SU-DHL-6 (cell line): ENCODE measurements around the gene PLEKHH3.

Source experiments
- H2AFZ ChIP-seq: fragments of 200-600 bp; sonication (generic); 2 replicates; pipeline ENCODE4 v1.6.1; 2014; ENCODE audit warnings: low read depth, mild to moderate bottlenecking, moderate library complexity, mixed read lengths, antibody characterized with exemption, low read length; ENCODE audit not compliant: severe bottlenecking
- H3F3A ChIP-seq: fragments of 200-600 bp; shearing (Covaris generic); 2 replicates; pipeline ENCODE4 v1.6.0; 2016; ENCODE audit warnings: antibody characterized with exemption, mild to moderate bottlenecking; ENCODE audit not compliant: insufficient read depth
- H3K27ac ChIP-seq: fragments of 200-600 bp; sonication (generic); 2 replicates; pipeline ENCODE4 v1.5.1; 2016; ENCODE audit warnings: low read depth, mild to moderate bottlenecking, low read length, moderate library complexity, mixed read lengths
- H3K27me3 ChIP-seq: fragments of 200-600 bp; sonication (generic), shearing (Covaris generic); 2 replicates; pipeline ENCODE4 v1.6.0; 2014; ENCODE audit warnings: mild to moderate bottlenecking, low read length
- H3K36me3 ChIP-seq: fragments of 200-600 bp; sonication (generic); 2 replicates; pipeline ENCODE4 v1.6.1; 2014; ENCODE audit warnings: mild to moderate bottlenecking, low read length, mixed read lengths
- H3K4me2 ChIP-seq: fragments of 300-600, 200-600 bp; shearing (Covaris generic), sonication (generic); 2 replicates; pipeline ENCODE4 v1.6.0; 2014; ENCODE audit warnings: low read length, low read depth, mild to moderate bottlenecking; ENCODE audit not compliant: poor library complexity, severe bottlenecking
- H3K4me3 ChIP-seq: fragments of 200-600 bp; sonication (generic); 2 replicates; pipeline ENCODE4 v1.5.1; 2014; ENCODE audit warnings: antibody characterized with exemption, low read length, mild to moderate bottlenecking, mixed read lengths; ENCODE audit not compliant: insufficient read depth, poor library complexity, severe bottlenecking
- H3K79me2 ChIP-seq: fragments of 200-600 bp; sonication (generic); 2 replicates; pipeline ENCODE4 v1.6.1; 2014; ENCODE audit warnings: mild to moderate bottlenecking, low read length, moderate library complexity; ENCODE audit not compliant: insufficient read depth
- H3K9ac ChIP-seq: fragments of 200-600 bp; sonication (generic); 2 replicates; pipeline ENCODE4 v1.7.0; 2014; ENCODE audit warnings: mild to moderate bottlenecking, low read length
- H3K9me2 ChIP-seq: fragments of 200-600 bp; sonication (generic); replicated peaks from 2 replicates; pipeline ENCODE4 v1.6.1; 2014; ENCODE audit warnings: low read length; ENCODE audit not compliant: insufficient read depth
- H3K9me3 ChIP-seq: fragments of 200-600 bp; sonication (generic); 2 replicates; pipeline ENCODE4 v1.6.1; 2014; ENCODE audit warnings: low read length, mixed read lengths; ENCODE audit not compliant: insufficient read depth
- H4K20me1 ChIP-seq: fragments of 200-600 bp; sonication (generic); 2 replicates; pipeline ENCODE4 v1.6.1; 2014; ENCODE audit warnings: low read depth, mild to moderate bottlenecking, antibody characterized with exemption, low read length, moderate library complexity, mixed read lengths
- EZH2phosphoT487 ChIP-seq: fragments of 200-600 bp; sonication (generic), shearing (Covaris generic); conservative IDR thresholded peaks from 2 replicates; pipeline ENCODE4 v1.6.1; 2018; ENCODE audit warnings: mild to moderate bottlenecking, antibody characterized with exemption, low read length, moderate library complexity, mixed read lengths
- TF ChIP-seq, protein P1 (sequence below): fragments of 200-600 bp; sonication (generic); IDR thresholded peaks from one replicate; pipeline ENCODE4 v1.5.1; 2017; ENCODE audit warnings: antibody characterized with exemption, mild to moderate bottlenecking, low read length, moderate library complexity; ENCODE audit not compliant: insufficient read depth, poor library complexity, severe bottlenecking

The PLEKHH3 gene

DNA sequence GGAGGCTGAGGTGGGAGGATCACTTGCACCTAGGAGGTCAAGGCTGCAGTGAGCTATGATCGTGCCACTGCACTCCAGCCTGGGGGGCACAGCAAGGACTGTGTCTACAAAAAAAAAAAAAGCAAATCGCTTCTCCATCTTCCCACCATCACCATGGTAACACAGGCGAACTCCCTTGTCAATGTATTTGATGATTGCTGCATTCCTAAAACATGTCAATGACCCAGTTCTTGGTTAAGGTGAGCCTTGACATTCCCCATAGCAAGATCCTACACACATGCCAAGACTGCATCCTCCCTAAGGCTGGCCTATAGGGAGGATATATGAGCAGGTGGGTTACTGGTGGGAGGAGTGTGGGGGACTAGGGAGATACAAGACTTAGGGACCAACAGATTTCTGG is 17.7 kb upstream of the PLEKHH3 start:
- no peak overlapping the region for H3K9ac ChIP-seq
- no peak for TF ChIP-seq EZH2phosphoT487
- TF ChIP-seq, protein P1, sequence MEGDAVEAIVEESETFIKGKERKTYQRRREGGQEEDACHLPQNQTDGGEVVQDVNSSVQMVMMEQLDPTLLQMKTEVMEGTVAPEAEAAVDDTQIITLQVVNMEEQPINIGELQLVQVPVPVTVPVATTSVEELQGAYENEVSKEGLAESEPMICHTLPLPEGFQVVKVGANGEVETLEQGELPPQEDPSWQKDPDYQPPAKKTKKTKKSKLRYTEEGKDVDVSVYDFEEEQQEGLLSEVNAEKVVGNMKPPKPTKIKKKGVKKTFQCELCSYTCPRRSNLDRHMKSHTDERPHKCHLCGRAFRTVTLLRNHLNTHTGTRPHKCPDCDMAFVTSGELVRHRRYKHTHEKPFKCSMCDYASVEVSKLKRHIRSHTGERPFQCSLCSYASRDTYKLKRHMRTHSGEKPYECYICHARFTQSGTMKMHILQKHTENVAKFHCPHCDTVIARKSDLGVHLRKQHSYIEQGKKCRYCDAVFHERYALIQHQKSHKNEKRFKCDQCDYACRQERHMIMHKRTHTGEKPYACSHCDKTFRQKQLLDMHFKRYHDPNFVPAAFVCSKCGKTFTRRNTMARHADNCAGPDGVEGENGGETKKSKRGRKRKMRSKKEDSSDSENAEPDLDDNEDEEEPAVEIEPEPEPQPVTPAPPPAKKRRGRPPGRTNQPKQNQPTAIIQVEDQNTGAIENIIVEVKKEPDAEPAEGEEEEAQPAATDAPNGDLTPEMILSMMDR = no peak
- no peak overlapping the region for H3K27ac ChIP-seq
- H3K9me3 ChIP-seq = no peaks in the 10 kb centered on the region
- no peaks in the 10 kb centered on the region for H3K27me3 ChIP-seq
- H3K9me2 ChIP-seq = no peaks in the 10 kb centered on the region
- H3K79me2 ChIP-seq = no peaks in the 10 kb centered on the region
- H3K4me2 ChIP-seq = no peak overlapping the region
- H2AFZ ChIP-seq = no peak overlapping the region
- no peaks in the 10 kb centered on the region for H4K20me1 ChIP-seq
- H3K36me3 ChIP-seq = no peaks in the 10 kb centered on the region
- no peaks in the 10 kb centered on the region for H3F3A ChIP-seq
- no peak overlapping the region for H3K4me3 ChIP-seq

DNA sequence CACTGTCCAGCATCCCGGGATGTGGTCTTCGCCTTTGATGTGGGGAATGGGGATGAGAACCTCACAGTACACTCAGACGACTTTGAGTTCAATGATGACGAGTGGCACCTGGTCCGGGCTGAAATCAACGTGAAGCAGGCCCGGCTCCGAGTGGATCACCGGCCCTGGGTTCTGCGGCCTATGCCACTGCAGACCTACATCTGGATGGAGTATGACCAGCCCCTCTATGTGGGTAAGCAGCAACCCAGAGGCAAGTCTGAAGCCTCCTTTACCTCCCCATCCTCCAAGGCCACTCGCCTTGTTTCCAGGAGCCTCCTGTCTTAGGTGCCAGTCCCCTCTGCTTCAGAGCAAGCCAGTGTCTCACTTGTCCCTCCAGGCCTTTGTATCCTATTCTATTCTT is 15.7 kb upstream of the PLEKHH3 start:
- Histone ChIP-seq H3K36me3 (no peaks in the 10 kb centered on the region), H3K27me3 (no peaks in the 10 kb centered on the region)
- TF ChIP-seq, protein P1 = no peak
- TF ChIP-seq EZH2phosphoT487 = no peak

DNA sequence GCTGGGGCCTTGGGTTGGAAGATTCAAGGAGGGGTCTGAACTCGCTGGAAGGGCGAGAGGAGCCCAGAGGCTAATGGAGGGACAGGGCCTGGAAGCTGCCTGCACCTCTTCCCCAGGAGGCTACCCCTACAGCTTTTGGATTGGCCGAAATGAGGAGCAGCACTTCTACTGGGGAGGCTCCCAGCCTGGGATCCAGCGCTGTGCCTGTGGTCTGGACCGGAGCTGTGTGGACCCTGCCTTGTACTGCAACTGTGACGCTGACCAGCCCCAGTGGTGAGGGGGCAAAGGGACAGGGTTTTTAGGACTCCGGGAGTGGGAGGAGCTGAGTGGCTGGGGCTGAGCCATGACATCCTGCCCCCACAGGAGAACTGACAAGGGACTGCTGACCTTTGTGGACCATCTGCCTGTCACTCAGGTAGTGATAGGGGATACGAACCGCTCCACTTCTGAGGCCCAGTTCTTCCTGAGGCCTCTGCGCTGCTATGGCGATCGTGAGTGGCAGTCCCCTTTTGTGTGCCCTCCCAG is 14.3 kb upstream of the PLEKHH3 start:
- Histone ChIP-seq H3K4me2 (no peak overlapping the region), H4K20me1 (no peaks in the 10 kb centered on the region), H2AFZ (no peak overlapping the region), H3K36me3 (no peaks in the 10 kb centered on the region), H3K4me3 (no peak overlapping the region), H3K27me3 (no peaks in the 10 kb centered on the region), H3F3A (no peaks in the 10 kb centered on the region), H3K9ac (no peak overlapping the region), H3K27ac (no peak overlapping the region), H3K9me2 (no peaks in the 10 kb centered on the region), H3K79me2 (no peaks in the 10 kb centered on the region), H3K9me3 (no peaks in the 10 kb centered on the region)
- TF ChIP-seq EZH2phosphoT487 = no peak
- TF ChIP-seq, protein P1 = no peak

More for the DNA sequence above, 15.7 kb upstream of the PLEKHH3 start:
- no peak overlapping the region for H3K4me2 ChIP-seq
- H2AFZ ChIP-seq = no peak overlapping the region
- no peaks in the 10 kb centered on the region for H3K9me3 ChIP-seq
- H3K79me2 ChIP-seq = no peaks in the 10 kb centered on the region
- H3K4me3 ChIP-seq = no peak overlapping the region
- no peaks in the 10 kb centered on the region for H4K20me1 ChIP-seq
- H3K9me2 ChIP-seq = no peaks in the 10 kb centered on the region
- no peaks in the 10 kb centered on the region for H3F3A ChIP-seq
- no peak overlapping the region for H3K27ac ChIP-seq
- no peak overlapping the region for H3K9ac ChIP-seq
